ENCODE results near the gene TAF12. TPM values are rescaled to one million over a fixed set of nuclear protein-coding genes. Genes with fewer than 3 reads are reported as not detected.
"Not testable (repeated sequence)": the region's sequence is repeated elsewhere in the genome, so short reads cannot be mapped to it uniquely, and the experiment has no call there.

TAF12 gene
- total RNA-seq, 1 donor from 2014 or later: 32.6 TPM

- intact Hi-C loops (cut with micrococcal nuclease): not testable (repeated sequence)
Observed at GRCh38 chr1:28586585-28587391, 56.1 kb downstream of the TAF12 start.

GRCh38 chr1:28582248-28582615 is 60.6 kb downstream of the TAF12 start:
- intact Hi-C loops (cut with micrococcal nuclease): loop anchor here (1.0 to 5.0 kb wide), 5 partner anchors 77 to 810 kb away; partner anchors contain the start of genes GMEB1 and STX12

GRCh38 chr1:28581531-28582247 is 61.2 kb downstream of the TAF12 start:
- intact Hi-C loops (cut with micrococcal nuclease): loop anchor here (1.0 to 5.0 kb wide), 16 partner anchors 22 to 809 kb away; partner anchors contain the start of genes EYA3, GMEB1, MED18 and PHACTR4

GRCh38 chr1:28580722-28581530 is 61.9 kb downstream of the TAF12 start:
- intact Hi-C loops (cut with micrococcal nuclease): loop anchor here (1.0 to 5.0 kb wide), 13 partner anchors 22 to 809 kb away; partner anchors contain the start of genes EYA3, MED18, PHACTR4 and RNU11

- intact Hi-C loops (cut with micrococcal nuclease): no loop called here
Observed at GRCh38 chr1:28579401-28579800, 63.5 kb downstream of the TAF12 start.

GRCh38 chr1:28578696-28579218 is 64.1 kb downstream of the TAF12 start:
- intact Hi-C loops (cut with micrococcal nuclease): no loop called here

- intact Hi-C loops (cut with micrococcal nuclease): no loop called here
Observed at GRCh38 chr1:28577738-28578536, 64.9 kb downstream of the TAF12 start.

- intact Hi-C loops (cut with micrococcal nuclease): no loop called here
Observed at GRCh38 chr1:28577052-28577678, 65.7 kb downstream of the TAF12 start.

GRCh38 chr1:28573564-28573963 is 69.3 kb downstream of the TAF12 start:
- intact Hi-C loops (cut with micrococcal nuclease): no loop called here

- intact Hi-C loops (cut with micrococcal nuclease): not testable (repeated sequence)
Observed at GRCh38 chr1:28572891-28573290, 70.0 kb downstream of the TAF12 start.

GRCh38 chr1:28571911-28572310 is 71.0 kb downstream of the TAF12 start:
- intact Hi-C loops (cut with micrococcal nuclease): no loop called here

GRCh38 chr1:28566931-28567330 is 75.9 kb downstream of the TAF12 start:
- intact Hi-C loops (cut with micrococcal nuclease): no loop called here

GRCh38 chr1:28565726-28566125 is 77.1 kb downstream of the TAF12 start:
- intact Hi-C loops (cut with micrococcal nuclease): no loop called here

GRCh38 chr1:28565040-28565439 is 77.8 kb downstream of the TAF12 start:
- intact Hi-C loops (cut with micrococcal nuclease): no loop called here

- intact Hi-C loops (cut with micrococcal nuclease): no loop called here
Observed at GRCh38 chr1:28564310-28564709, 78.6 kb downstream of the TAF12 start.

GRCh38 chr1:28560886-28561285 is 82.0 kb downstream of the TAF12 start:
- intact Hi-C loops (cut with micrococcal nuclease): no loop called here
